BJ (cell line): ENCODE measurements around the gene RAI1. TPM values are rescaled to one million over a fixed set of nuclear protein-coding genes. Genes with fewer than 3 reads are reported as not detected.
"Not testable (repeated sequence)": the region's sequence is repeated elsewhere in the genome, so short reads cannot be mapped to it uniquely, and the experiment has no call there.

Source experiments
- CTCF ChIA-PET: fragments of 350-600 bp; formaldehyde crosslinking; extraction: SDS; loops from one replicate; lab custom pipeline; 2021; ENCODE audit warnings: antibody characterized with exemption, inconsistent platforms; lab: Yijun Ruan, JAX
- POLR2A ChIA-PET: fragments of 300-600 bp; sonication (Branson Sonifier 250); formaldehyde crosslinking; extraction: SDS; loops from one replicate; lab custom pipeline; 2021; ENCODE audit warnings: antibody characterized with exemption; lab: Charles Lee
- DNase-seq: peaks from one replicate; pipeline ENCODE4 v3.0.0-alpha.2; 2011; ENCODE audit warnings: low read depth
- H3K27me3 ChIP-seq: 2 replicates; pipeline ENCODE4 v1.6.0; 2011; ENCODE audit warnings: low read length; ENCODE audit not compliant: control insufficient read depth, insufficient read depth
- H3K36me3 ChIP-seq: 2 replicates; pipeline ENCODE4 v1.5.1; 2011; ENCODE audit warnings: low read length; ENCODE audit not compliant: control insufficient read depth, insufficient read depth
- H3K4me3 ChIP-seq: 2 replicates; pipeline ENCODE4 v1.5.1; 2011; ENCODE audit warnings: low read depth, mild to moderate bottlenecking, control low read depth, low read length
- CTCF ChIP-seq: IDR thresholded peaks from 2 replicates; pipeline ENCODE4 v1.5.1; 2011; ENCODE audit warnings: low read depth, mild to moderate bottlenecking, control low read depth, inconsistent platforms, low read length, moderate library complexity; ENCODE audit not compliant: insufficient read depth
- polyA plus RNA-seq: library from polyadenylated mRNA; depleted of rRNA; stranded (reverse); fragments of >200 nt; gene quantifications from 2 replicates; pipeline ENCODE4 v1.2.3, GENCODE V29; 2011

Gene RAI1
- polyA plus RNA-seq, 1 experiment = 2.4 TPM

- Histone ChIP-seq H3K27me3 (peaks cover 3% of the 10 kb centered on the region; the same call in 1 of the 2 replicates), H3K4me3 (no peak overlapping the region), H3K36me3 (no peaks in the 10 kb centered on the region)
- TF ChIP-seq CTCF = no peak
- CTCF ChIA-PET = interaction anchor here (1.5 to 9.7 kb wide), 4 partner anchors 23 to 280 kb away, joined by 3 to 208 read pairs (median 10); partner anchors contain the start of gene RASD1
- DNase-seq = no peak
- POLR2A ChIA-PET = no interaction called here
Measured at GRCh38 chr17:17636272-17636885, 44.9 kb upstream of the RAI1 start.

- H3K36me3 ChIP-seq = no peaks in the 10 kb centered on the region
- no peak overlapping the region for H3K4me3 ChIP-seq
- TF ChIP-seq CTCF = no peak
- POLR2A ChIA-PET = no interaction called here
- peaks cover 3% of the 10 kb centered on the region; the same call in 1 of the 2 replicates for H3K27me3 ChIP-seq
- DNase-seq = no peak
- CTCF ChIA-PET = interaction anchor here (0.7 to 9.7 kb wide), 3 partner anchors 69 to 282 kb away, joined by 3 to 208 read pairs (median 4); partner anchors contain the start of gene RASD1
Measured at GRCh38 chr17:17638467-17638866, 42.8 kb upstream of the RAI1 start.

GRCh38 chr17:17639661-17640270 lies 41.5 kb upstream of the RAI1 start:
- POLR2A ChIA-PET, H3K36me3 ChIP-seq: not testable (repeated sequence)

GRCh38 chr17:17641621-17642409 lies 39.4 kb upstream of the RAI1 start:
- Histone ChIP-seq H3K27me3 (peaks cover 3% of the 10 kb centered on the region; the same call in 1 of the 2 replicates), H3K4me3 (no peak overlapping the region), H3K36me3 (no peaks in the 10 kb centered on the region)
- POLR2A ChIA-PET = no interaction called here
- CTCF ChIA-PET = interaction anchor here (0.5 to 9.7 kb wide), 39 partner anchors 9 to 641 kb away, joined by 3 to 208 read pairs (median 4); partner anchors contain the start of genes FLCN, MED9 and RASD1
- peak; percentile 86 for TF ChIP-seq CTCF
- DNase-seq = peak; percentile 21

More at GRCh38 chr17:17639661-17640270, 41.5 kb upstream of the RAI1 start:
- CTCF ChIA-PET = interaction anchor here (1.2 to 9.7 kb wide), 4 partner anchors 52 to 283 kb away, joined by 5 to 208 read pairs (median 30); partner anchors contain the start of gene RASD1
- not testable (repeated sequence) for DNase-seq, H3K4me3 ChIP-seq, H3K27me3 ChIP-seq

- DNase-seq, H3K27me3 ChIP-seq, H3K36me3 ChIP-seq, H3K4me3 ChIP-seq, POLR2A ChIA-PET: not testable (repeated sequence)
- CTCF ChIA-PET = interaction anchor here (1.0 to 2.0 kb wide), 2 partner anchors 9 to 290 kb away, joined by 3 to 7 read pairs; no protein-coding TSS in a partner anchor
Measured at GRCh38 chr17:17645148-17645547, 36.1 kb upstream of the RAI1 start.
